NCI-H1092 (cell line): ENCODE results near the gene PTPN7.
A peak's percentile ranks its signal among the peaks of the same experiment; 100 is the strongest.
"Not testable (repeated sequence)": the region's sequence is repeated elsewhere in the genome, so short reads cannot be mapped to it uniquely, and the experiment has no call there.

ENCODE experiments used
- DNase-seq: peaks from one replicate; lab custom pipeline; 2025; lab: John Stamatoyannopoulos, UW

Gene PTPN7

DNA sequence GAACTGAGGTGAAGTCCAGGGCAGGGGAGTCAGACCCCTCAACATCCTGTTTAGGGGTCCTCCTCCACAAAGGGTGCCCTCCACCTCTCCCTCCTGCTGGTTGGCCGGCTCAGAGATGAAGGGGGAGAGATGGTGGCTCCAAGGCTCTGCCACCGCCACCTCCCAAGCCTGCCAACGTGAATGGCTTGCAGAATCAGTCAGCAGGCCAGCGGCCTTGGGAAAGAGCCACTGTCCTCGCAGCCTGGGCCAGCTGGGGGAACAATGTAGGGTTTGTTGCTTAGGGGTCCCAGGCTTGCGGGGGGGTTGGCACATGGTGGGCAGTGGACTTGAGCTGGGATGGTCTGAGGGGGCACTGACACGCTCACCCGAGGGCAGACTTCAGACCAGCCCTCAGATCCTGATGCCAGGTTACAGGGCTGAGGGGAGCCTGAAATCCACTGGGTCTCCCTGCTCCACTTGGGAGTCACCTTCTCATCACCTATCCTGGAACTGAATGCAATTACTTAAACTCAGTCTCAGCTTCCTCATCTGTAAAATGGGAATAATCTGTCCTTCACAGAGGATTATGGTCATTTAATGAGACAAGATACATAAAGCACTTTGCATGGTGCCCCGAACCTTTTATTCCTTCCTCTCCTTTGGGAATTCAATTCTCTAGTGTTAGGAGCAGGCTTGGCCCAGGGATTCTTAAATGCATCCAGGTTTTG, 29.4 kb downstream of the PTPN7 start:
- no peak for DNase-seq

DNA sequence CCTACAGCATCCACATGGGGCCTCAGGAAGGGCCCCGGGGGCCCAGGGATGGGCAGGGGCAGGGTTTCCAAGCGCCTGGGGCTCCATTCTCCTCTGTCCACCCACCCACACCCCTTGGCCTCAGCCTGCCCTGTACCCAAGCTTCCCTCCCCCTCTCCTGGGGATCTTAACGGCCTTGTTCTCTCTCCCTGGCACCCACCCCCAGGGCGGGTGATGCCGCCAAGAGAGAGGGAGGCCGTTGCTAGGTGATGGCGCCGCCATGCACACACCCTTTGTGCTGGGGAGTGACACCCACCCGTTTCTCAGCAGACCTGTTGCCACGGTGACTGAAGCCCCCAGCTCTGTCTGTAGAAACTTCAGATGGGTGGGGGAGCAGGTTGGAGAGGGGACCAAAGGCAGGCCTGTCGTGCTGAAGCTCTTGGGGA, 30.1 kb downstream of the PTPN7 start:
- DNase-seq, result peak; percentile 65

- DNase-seq, result no peak
Observed at GRCh38 chr1:202129453-202130296, 30.7 kb downstream of the PTPN7 start.

DNA sequence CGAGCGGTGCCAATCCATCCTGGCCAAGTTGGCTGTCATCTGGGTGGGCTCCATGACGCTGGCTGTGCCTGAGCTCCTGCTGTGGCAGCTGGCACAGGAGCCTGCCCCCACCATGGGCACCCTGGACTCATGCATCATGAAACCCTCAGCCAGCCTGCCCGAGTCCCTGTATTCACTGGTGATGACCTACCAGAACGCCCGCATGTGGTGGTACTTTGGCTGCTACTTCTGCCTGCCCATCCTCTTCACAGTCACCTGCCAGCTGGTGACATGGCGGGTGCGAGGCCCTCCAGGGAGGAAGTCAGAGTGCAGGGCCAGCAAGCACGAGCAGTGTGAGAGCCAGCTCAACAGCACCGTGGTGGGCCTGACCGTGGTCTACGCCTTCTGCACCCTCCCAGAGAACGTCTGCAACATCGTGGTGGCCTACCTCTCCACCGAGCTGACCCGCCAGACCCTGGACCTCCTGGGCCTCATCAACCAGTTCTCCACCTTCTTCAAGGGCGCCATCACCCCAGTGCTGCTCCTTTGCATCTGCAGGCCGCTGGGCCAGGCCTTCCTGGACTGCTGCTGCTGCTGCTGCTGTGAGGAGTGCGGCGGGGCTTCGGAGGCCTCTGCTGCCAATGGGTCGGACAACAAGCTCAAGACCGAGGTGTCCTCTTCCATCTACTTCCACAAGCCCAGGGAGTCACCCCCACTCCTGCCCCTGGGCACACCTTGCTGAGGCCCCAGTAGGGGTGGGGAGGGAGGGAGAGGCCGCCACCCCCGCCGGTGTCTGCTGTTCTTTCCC, 32.4 kb downstream of the PTPN7 start:
- DNase-seq, result no peak

- DNase-seq, result no peak
Observed at GRCh38 chr1:202127061-202127460, 33.3 kb downstream of the PTPN7 start.

GRCh38 chr1:202126426-202126825, 34.0 kb downstream of the PTPN7 start:
- no peak for DNase-seq

GRCh38 chr1:202125611-202126010, 34.8 kb downstream of the PTPN7 start:
- DNase-seq, result no peak

DNA sequence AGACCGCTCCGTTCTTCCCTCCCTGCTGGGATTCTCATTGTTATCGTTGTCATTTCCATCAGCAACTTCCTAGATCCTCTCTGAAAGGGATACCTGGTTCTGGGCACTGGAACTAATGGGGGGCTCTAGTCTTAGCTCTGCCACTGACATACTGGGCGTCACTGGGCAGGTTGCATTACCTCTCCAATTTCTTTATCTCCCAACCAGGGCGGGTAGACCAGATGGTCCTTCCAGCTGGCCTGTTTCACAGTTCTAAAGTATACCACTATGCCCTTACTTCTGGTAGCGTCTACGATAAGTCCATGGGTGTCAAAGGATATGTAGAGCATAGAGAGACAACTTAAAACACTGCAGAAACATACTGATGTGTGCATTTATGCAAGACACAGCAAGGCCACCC, 36.3 kb downstream of the PTPN7 start:
- no peak for DNase-seq

DNA sequence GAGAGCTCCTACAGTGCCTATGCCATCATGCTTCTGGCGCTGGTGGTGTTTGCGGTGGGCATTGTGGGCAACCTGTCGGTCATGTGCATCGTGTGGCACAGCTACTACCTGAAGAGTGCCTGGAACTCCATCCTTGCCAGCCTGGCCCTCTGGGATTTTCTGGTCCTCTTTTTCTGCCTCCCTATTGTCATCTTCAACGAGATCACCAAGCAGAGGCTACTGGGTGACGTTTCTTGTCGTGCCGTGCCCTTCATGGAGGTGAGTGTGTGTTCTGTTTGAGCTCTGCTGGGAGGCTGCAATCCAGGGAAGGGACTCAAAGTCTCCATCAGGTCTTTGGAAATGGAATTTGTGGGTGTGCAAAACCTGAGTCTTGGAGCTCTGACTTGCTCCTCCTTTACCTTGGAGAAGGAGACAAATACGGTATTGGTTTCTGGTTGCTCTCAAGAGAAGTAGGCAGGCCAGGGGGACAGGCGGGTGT, 37.0 kb downstream of the PTPN7 start:
- DNase-seq, result no peak

- DNase-seq, result peak; percentile 35
Observed at GRCh38 chr1:202122639-202123335, 37.6 kb downstream of the PTPN7 start, which contains the start of gene GPR37L1. Gene GPR37L1, plus strand, starts transcription at chr1:202122917. Its CDS starts 47 bp downstream, at chr1:202122964.

DNA sequence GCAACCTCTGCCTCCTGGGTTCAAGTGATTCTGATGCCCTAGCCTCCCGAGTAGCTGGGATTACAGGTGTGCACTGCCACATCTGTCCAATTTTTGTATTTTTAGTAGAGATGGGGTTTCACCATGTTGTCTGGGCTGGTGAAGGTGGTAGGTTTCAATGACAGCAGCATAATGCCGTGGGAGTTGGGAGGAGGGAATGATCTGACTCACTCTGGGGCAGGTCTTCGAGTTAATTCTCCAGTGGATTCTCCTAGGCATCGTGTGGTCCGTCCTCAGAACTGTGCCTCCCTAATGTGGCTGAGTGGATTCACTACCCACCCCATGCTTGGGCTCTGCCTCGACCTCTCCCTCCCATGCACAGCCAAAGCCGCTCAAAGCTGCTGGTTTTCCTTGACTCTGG, 39.4 kb downstream of the PTPN7 start:
- no peak for DNase-seq

- DNase-seq, result no peak
Observed at GRCh38 chr1:202117898-202118371, 42.5 kb downstream of the PTPN7 start.

DNA sequence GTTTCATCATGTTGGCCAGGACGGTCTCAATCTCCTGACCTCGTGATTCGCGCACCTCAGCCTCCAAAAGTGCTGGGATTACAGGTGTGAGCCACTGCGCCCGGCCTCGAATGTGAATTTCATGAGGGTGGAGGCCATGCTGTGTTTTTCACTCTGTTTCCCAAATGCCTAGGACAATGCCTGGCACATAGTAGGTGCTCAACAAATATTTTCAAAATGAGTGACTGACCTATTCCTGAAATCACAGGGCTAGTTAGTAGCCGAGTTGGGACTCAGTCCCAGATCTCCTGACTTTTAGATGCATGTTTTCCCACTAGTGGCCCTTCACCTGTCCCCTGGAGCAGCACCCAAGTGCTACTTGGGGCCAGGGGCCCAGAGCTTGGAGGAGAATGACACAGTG, 44.1 kb downstream of the PTPN7 start:
- no peak for DNase-seq

DNA sequence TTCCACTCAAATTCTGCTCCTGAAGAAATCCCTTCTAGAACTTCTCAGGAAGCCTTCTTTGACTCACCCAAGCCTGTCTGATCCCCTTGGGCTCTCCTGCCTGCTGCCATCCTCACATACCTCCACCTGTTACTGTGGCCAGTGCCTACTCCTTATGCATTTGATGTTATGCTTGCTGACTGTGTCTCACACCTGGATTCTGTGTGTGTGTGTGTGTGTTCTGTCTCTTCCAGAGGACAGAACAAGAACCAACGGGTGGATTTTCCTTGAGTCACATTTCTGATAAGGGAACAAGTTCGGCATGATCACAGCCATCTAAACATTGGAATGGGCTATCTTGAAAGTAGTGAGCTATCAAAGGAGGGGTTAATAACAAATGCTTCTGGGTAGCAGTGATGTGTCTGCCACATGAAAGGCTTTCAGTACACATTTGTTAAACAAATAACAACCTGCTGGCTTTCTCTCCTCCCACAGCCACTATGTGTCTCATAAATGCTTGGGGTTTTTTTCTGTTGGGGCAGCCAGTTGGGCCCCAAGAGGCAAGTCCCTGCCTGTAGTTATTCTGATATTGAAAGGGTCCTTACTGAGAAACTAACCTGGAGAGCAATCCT, 46.6 kb downstream of the PTPN7 start:
- no peak for DNase-seq

GRCh38 chr1:202112859-202113689, 47.3 kb downstream of the PTPN7 start:
- DNase-seq, result no peak

DNA sequence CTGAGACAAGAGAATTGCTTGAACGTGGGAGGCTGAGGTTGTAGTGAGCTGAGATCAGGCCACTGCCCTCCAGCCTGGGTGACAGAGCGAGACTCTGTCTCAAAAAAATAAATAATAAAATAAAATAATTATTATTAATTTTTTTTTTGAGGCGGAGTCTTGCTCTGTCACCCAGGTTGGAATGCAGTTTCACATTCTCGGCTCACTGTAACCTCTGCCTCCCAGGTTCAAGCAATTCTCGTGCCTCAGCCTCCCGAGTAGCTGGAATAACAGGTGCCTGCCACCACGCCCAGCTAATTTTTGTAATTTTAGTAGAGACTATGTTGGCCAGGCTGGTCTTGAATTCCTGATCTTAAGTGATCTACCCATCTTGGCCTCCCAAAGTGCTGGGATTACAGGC, 48.8 kb downstream of the PTPN7 start:
- not testable (repeated sequence) for DNase-seq

DNA sequence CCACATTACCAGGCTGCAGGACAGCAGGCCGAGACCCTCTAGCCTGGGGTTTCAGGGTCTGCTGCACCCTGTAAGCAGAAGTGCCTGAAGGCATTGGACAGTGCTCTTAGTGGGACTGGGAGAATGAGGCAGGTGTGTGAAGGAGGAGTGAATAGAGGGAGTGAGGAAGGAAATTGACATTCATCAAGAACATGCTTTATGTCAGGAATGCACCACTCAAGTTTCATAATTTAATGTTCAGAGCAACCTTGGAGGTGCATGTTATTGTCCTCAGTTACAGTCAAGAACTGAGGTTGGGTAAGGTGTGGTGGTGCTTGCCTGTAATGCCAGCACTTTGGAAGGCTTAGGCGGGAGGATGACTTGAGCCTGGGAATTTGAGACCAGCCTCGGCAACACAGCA, 49.4 kb downstream of the PTPN7 start:
- no peak for DNase-seq

- peak; percentile 72 for DNase-seq
Observed at GRCh38 chr1:202107801-202108731, 52.3 kb downstream of the PTPN7 start.

GRCh38 chr1:202107321-202107761, 53.1 kb downstream of the PTPN7 start:
- DNase-seq, result peak; percentile 94
